CD14-positive monocyte (primary cell): Measurements from ENCODE around the gene CNTN4. TPM values are rescaled to one million over a fixed set of nuclear protein-coding genes. Genes with fewer than 3 reads are reported as not detected.

Experiments used
- DNase-seq, 3 donors: peaks; one replicate each; pipeline ENCODE4 v3.0.0-alpha.2; 2011 to 2022
- H2AFZ ChIP-seq: 2 replicates; pipeline ENCODE4 v1.6.0; 2012; ENCODE audit warnings: mild to moderate bottlenecking, low read depth, low read length, inconsistent platforms; ENCODE audit not compliant: insufficient read depth, poor library complexity, severe bottlenecking
- H3K27ac ChIP-seq, 2 donors: 1 replicate in 1 of 2; 2 replicates in 1 of 2; pipeline ENCODE4 v1.5.1; 2012 to 2013; ENCODE audit warnings: low read length in 2 of 2, control low read depth in 1 of 2, inconsistent platforms in 1 of 2, low read depth in 1 of 2, mild to moderate bottlenecking in 1 of 2
- H3K27me3 ChIP-seq, 2 donors: one replicate each; pipeline versions ENCODE4 v1.6.0 to v1.6.1; 2011 to 2013; ENCODE audit warnings: low read length in 2 of 2; ENCODE audit not compliant: control insufficient read depth in 2 of 2, insufficient read depth in 2 of 2
- H3K36me3 ChIP-seq, 2 donors: replicated peaks in 1 of 2; 1 replicate in 1 of 2; 2 replicates in 1 of 2; pipeline versions ENCODE4 v1.5.1 to v1.6.1; 2012 to 2013; ENCODE audit warnings: low read length in 2 of 2, control low read depth in 1 of 2, inconsistent platforms in 1 of 2, mild to moderate bottlenecking in 1 of 2; ENCODE audit not compliant: insufficient read depth in 2 of 2, control insufficient read depth in 1 of 2
- H3K4me1 ChIP-seq, 2 donors: 1 replicate in 1 of 2; 2 replicates in 1 of 2; pipeline versions ENCODE4 v1.5.1 to v1.6.1; 2012 to 2013; ENCODE audit warnings: low read length in 2 of 2, control low read depth in 1 of 2, inconsistent platforms in 1 of 2, mild to moderate bottlenecking in 1 of 2, moderate library complexity in 1 of 2; ENCODE audit not compliant: insufficient read depth in 2 of 2, control insufficient read depth in 1 of 2
- H3K4me2 ChIP-seq: replicated peaks from 2 replicates; pipeline ENCODE3; 2012; ENCODE audit warnings: low read length, moderate library complexity, mild to moderate bottlenecking; ENCODE audit not compliant: poor library complexity, severe bottlenecking; ENCODE audit errors: extremely low read depth
- H3K4me3 ChIP-seq, 3 experiments: fragments of 200-600 bp in 1 of 3; sonication (generic) in 1 of 3; replicated peaks in 1 of 3; 1 replicate in 2 of 3; 2 replicates in 1 of 3; pipeline ENCODE4 v1.5.1; 2011 to 2013; ENCODE audit warnings: low read length in 3 of 3, mild to moderate bottlenecking in 3 of 3, control low read depth in 2 of 3, low read depth in 2 of 3, inconsistent platforms in 1 of 3, moderate library complexity in 1 of 3
- H3K79me2 ChIP-seq: 2 replicates; pipeline ENCODE4 v1.6.0; 2012; ENCODE audit warnings: mild to moderate bottlenecking, control low read depth, inconsistent platforms, low read length, moderate library complexity; ENCODE audit not compliant: insufficient read depth
- H3K9ac ChIP-seq: 2 replicates; pipeline ENCODE4 v1.6.0; 2017; ENCODE audit warnings: low read length, mild to moderate bottlenecking; ENCODE audit not compliant: insufficient read depth, poor library complexity, severe bottlenecking
- H3K9me3 ChIP-seq, 2 donors: replicated peaks in 1 of 2; 1 replicate in 1 of 2; 2 replicates in 1 of 2; pipeline versions ENCODE4 v1.5.1 to v1.6.1; 2012 to 2013; ENCODE audit warnings: low read length in 2 of 2, control low read depth in 1 of 2; ENCODE audit not compliant: control insufficient read depth in 1 of 2, insufficient read depth in 1 of 2
- H4K20me1 ChIP-seq: 2 replicates; pipeline ENCODE4 v1.6.0; 2012; ENCODE audit warnings: mild to moderate bottlenecking, low read length, control low read depth, moderate library complexity; ENCODE audit not compliant: insufficient read depth
- H3K27ac Mint-ChIP-seq, 7 donors: one replicate each; pipeline ENCODE4 v1.8.0; 2020; ENCODE audit warnings: mild to moderate bottlenecking in 7 of 7, mixed read lengths in 7 of 7, moderate library complexity in 6 of 7, inconsistent platforms in 2 of 7
- H3K27me3 Mint-ChIP-seq, 3 donors: one replicate each; pipeline ENCODE4 v1.8.0; 2021 to 2022; ENCODE audit warnings: low read depth in 3 of 3, mild to moderate bottlenecking in 3 of 3, mixed read lengths in 3 of 3, moderate library complexity in 3 of 3, inconsistent platforms in 1 of 3
- H3K36me3 Mint-ChIP-seq, 2 donors: one replicate each; pipeline ENCODE4 v1.8.0; 2020; ENCODE audit warnings: mixed read lengths in 2 of 2, inconsistent platforms in 1 of 2, mild to moderate bottlenecking in 1 of 2
- H3K4me1 Mint-ChIP-seq: one replicate; pipeline ENCODE4 v1.8.0; 2020; ENCODE audit warnings: mild to moderate bottlenecking, mixed read lengths
- H3K4me3 Mint-ChIP-seq, 2 donors: one replicate each; pipeline ENCODE4 v1.8.0; 2020; ENCODE audit warnings: mild to moderate bottlenecking in 2 of 2, mixed read lengths in 2 of 2, moderate library complexity in 1 of 2
- H3K9me3 Mint-ChIP-seq, 7 donors: one replicate each; pipeline ENCODE4 v1.8.0; 2020 to 2022; ENCODE audit warnings: mixed read lengths in 7 of 7, mild to moderate bottlenecking in 6 of 7, moderate library complexity in 6 of 7, inconsistent platforms in 2 of 7
- CTCF ChIP-seq: fragments of 200-600 bp; IDR thresholded peaks from one replicate; pipeline ENCODE4 v1.8.0; 2022; ENCODE audit warnings: antibody characterized with exemption, mild to moderate bottlenecking
- WGBS: methylation state at CpG from one replicate; pipeline ENCODE4 v1.1.5; 2013; ENCODE audit warnings: missing lambda C conversion rate; ENCODE audit not compliant: insufficient coverage; 5-methylcytosine and 5-hydroxymethylcytosine counted together
- intact Hi-C, 2 donors: fragments of 100-400 bp; cut with micrococcal nuclease; formaldehyde crosslinking; loops; one replicate each; pipeline versions ENCODE4 v1.15.0 to v1.15.1; 2023
- polyA plus RNA-seq, 3 donors: library from polyadenylated mRNA; depleted of rRNA in 1 of 3; unstranded in 2 of 3; stranded (reverse) in 1 of 3; fragments of 300-500 nt in 2 of 3; fragments of >200 nt in 1 of 3; fragmentation: Illumina TruSeq in 2 of 3; gene quantifications; 1 replicate in 2 of 3; 2 replicates in 1 of 3; pipeline ENCODE4 v1.2.3, GENCODE V29; 2012 to 2021

CNTN4 gene
- polyA plus RNA-seq, 3 donors: not detected

- peaks cover 0 to 4% (median 0%) of the 10 kb centered on the region in 7 donors for H3K9me3 Mint-ChIP-seq
- intact Hi-C loops: no loop called here
These were observed 848.9 kb downstream of the CNTN4 start for GRCh38 chr3:2947536-2947935.

GRCh38 chr3:2948882-2949281, 850.2 kb downstream of the CNTN4 start:
- no peaks in the 10 kb centered on the region for H4K20me1 ChIP-seq
- H3K4me1 ChIP-seq: no peaks in the 10 kb centered on the region
- H3K79me2 ChIP-seq: no peaks in the 10 kb centered on the region
- TF ChIP-seq CTCF: no peak
- H3K4me2 ChIP-seq: no peak overlapping the region
- intact Hi-C loops: no loop called here
- Mint-ChIP-seq H3K4me1 (no peaks in the 10 kb centered on the region), H3K27ac (no peak overlapping the region), H3K36me3 (no peaks in the 10 kb centered on the region), H3K4me3 (no peak overlapping the region), H3K27me3 (no peaks in the 10 kb centered on the region), H3K9me3 (peaks cover 0 to 7% (median 1%) of the 10 kb centered on the region in 7 donors)
- H3K27ac ChIP-seq: no peak overlapping the region
- no peak overlapping the region for H2AFZ ChIP-seq
- H3K9me3 ChIP-seq: no peaks in the 10 kb centered on the region
- DNase-seq: no peak
- WGBS: 94% methylated on average over 1 of the region's 1 CpG
- H3K4me3 ChIP-seq: no peak overlapping the region
- no peaks in the 10 kb centered on the region for H3K27me3 ChIP-seq
- H3K36me3 ChIP-seq: no peaks in the 10 kb centered on the region
- H3K9ac ChIP-seq: no peak overlapping the region

More at GRCh38 chr3:2947536-2947935, 848.9 kb downstream of the CNTN4 start:
- H3K27me3 Mint-ChIP-seq: no peaks in the 10 kb centered on the region
- no peaks in the 10 kb centered on the region for H3K9me3 ChIP-seq
- no peak overlapping the region for H3K27ac Mint-ChIP-seq
- no peaks in the 10 kb centered on the region for H3K4me1 Mint-ChIP-seq
- H4K20me1 ChIP-seq: no peaks in the 10 kb centered on the region
- no peak overlapping the region for H2AFZ ChIP-seq
- H3K27me3 ChIP-seq: no peaks in the 10 kb centered on the region
- no peak overlapping the region for H3K9ac ChIP-seq
- H3K36me3 ChIP-seq: no peaks in the 10 kb centered on the region
- TF ChIP-seq CTCF: no peak
- no peak overlapping the region for H3K4me2 ChIP-seq
- H3K36me3 Mint-ChIP-seq: no peaks in the 10 kb centered on the region
- no peak overlapping the region for H3K4me3 Mint-ChIP-seq
- H3K4me3 ChIP-seq: no peak overlapping the region
- DNase-seq: no peak
- no peaks in the 10 kb centered on the region for H3K79me2 ChIP-seq
- H3K27ac ChIP-seq: no peak overlapping the region
- no peaks in the 10 kb centered on the region for H3K4me1 ChIP-seq
- no CpG with 5 or more reads among the region's 2 CpGs for WGBS
